ENCODE data around the gene CEP112.

GRCh38 chr17:65753348-65753747 lies 438.6 kb downstream of the CEP112 start:
- no peak for TF ChIP-seq CTCF (IDR thresholded peaks at IDR 0.05)
- no peak for TF ChIP-seq FOXP1 (CRISPR knock-in tag; IDR thresholded peaks at IDR 0.05; ENCODE audit: borderline replicate concordance)
- TF ChIP-seq E2F4 (CRISPR knock-in tag; IDR thresholded peaks at IDR 0.05; ENCODE audit: borderline replicate concordance, low read depth): no peak
- TF ChIP-seq, protein P1, sequence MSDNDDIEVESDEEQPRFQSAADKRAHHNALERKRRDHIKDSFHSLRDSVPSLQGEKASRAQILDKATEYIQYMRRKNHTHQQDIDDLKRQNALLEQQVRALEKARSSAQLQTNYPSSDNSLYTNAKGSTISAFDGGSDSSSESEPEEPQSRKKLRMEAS (CRISPR knock-in tag; IDR thresholded peaks at IDR 0.05): no peak

Data from WTC11 (cell line).